Subcutaneous abdominal adipose tissue (tissue), 5 donors: ENCODE measurements around the gene MC4R.

Source experiments
- H3K27ac ChIP-seq: one replicate; pipeline ENCODE4 v1.7.0; 2013; ENCODE audit warnings: low read depth, mild to moderate bottlenecking, inconsistent platforms, low read length, moderate library complexity
- H3K27me3 ChIP-seq, 5 donors: one replicate each; pipeline ENCODE4 v1.7.0; 2013; ENCODE audit warnings: low read length in 5 of 5, inconsistent platforms in 1 of 5; ENCODE audit not compliant: control insufficient read depth in 5 of 5, insufficient read depth in 4 of 5
- H3K36me3 ChIP-seq, 5 donors: one replicate each; pipeline ENCODE4 v1.7.0; 2013; ENCODE audit warnings: low read length in 5 of 5; ENCODE audit not compliant: control insufficient read depth in 5 of 5, insufficient read depth in 5 of 5
- H3K4me1 ChIP-seq, 5 donors: one replicate each; pipeline ENCODE4 v1.7.0; 2013; ENCODE audit warnings: low read length in 5 of 5, mild to moderate bottlenecking in 3 of 5, moderate library complexity in 1 of 5; ENCODE audit not compliant: control insufficient read depth in 5 of 5, insufficient read depth in 5 of 5
- H3K4me3 ChIP-seq, 5 donors: one replicate each; pipeline ENCODE4 v1.7.0; 2013; ENCODE audit warnings: low read length in 5 of 5, low read depth in 1 of 5
- H3K9ac ChIP-seq, 5 donors: one replicate each; pipeline ENCODE4 v1.7.0; 2013; ENCODE audit warnings: low read length in 5 of 5, mild to moderate bottlenecking in 4 of 5, moderate library complexity in 3 of 5
- H3K9me3 ChIP-seq, 5 donors: one replicate each; pipeline ENCODE4 v1.7.0; 2013; ENCODE audit warnings: low read length in 5 of 5; ENCODE audit not compliant: control insufficient read depth in 5 of 5
- donor health status: healthy.
- donor health status: healthy.
- donor health status: healthy.
- donor health status: healthy.
- donor health status: healthy.

MC4R gene

GRCh38 chr18:60331890-60332289 lies 40.7 kb downstream of the MC4R start:
- H3K27ac ChIP-seq, result no peak overlapping the region
- no peaks in the 10 kb centered on the region for H3K4me1 ChIP-seq
- H3K9me3 ChIP-seq, result peaks cover 0 to 3% (median 0%) of the 10 kb centered on the region in 5 donors
- no peak overlapping the region for H3K4me3 ChIP-seq
- H3K36me3 ChIP-seq, result no peaks in the 10 kb centered on the region
- H3K9ac ChIP-seq, result no peak overlapping the region
- H3K27me3 ChIP-seq, result no peaks in the 10 kb centered on the region

GRCh38 chr18:60329131-60329530 lies 43.4 kb downstream of the MC4R start:
- Histone ChIP-seq H3K36me3 (no peaks in the 10 kb centered on the region), H3K9me3 (peaks cover 0 to 3% (median 0%) of the 10 kb centered on the region in 5 donors), H3K9ac (no peak overlapping the region), H3K27ac (no peak overlapping the region), H3K4me3 (no peak overlapping the region), H3K4me1 (no peaks in the 10 kb centered on the region), H3K27me3 (no peaks in the 10 kb centered on the region)

- Histone ChIP-seq H3K4me3 (no peak overlapping the region), H3K27me3 (no peaks in the 10 kb centered on the region), H3K9ac (no peak overlapping the region), H3K9me3 (peaks cover 0 to 3% (median 0%) of the 10 kb centered on the region in 5 donors), H3K36me3 (no peaks in the 10 kb centered on the region), H3K4me1 (no peaks in the 10 kb centered on the region), H3K27ac (no peak overlapping the region)
Measured at GRCh38 chr18:60327880-60328279, 44.7 kb downstream of the MC4R start.

- Histone ChIP-seq H3K27me3 (peaks cover 0 to 3% (median 0%) of the 10 kb centered on the region in 5 donors), H3K9me3 (peaks cover 0 to 5% (median 0%) of the 10 kb centered on the region in 5 donors), H3K36me3 (no peaks in the 10 kb centered on the region), H3K4me1 (no peaks in the 10 kb centered on the region), H3K9ac (no peak overlapping the region), H3K4me3 (no peak overlapping the region), H3K27ac (no peak overlapping the region)
Measured at GRCh38 chr18:60322591-60322990, 50.0 kb downstream of the MC4R start.
